H1 (cell line): ENCODE measurements around the gene FGB. TPM values are rescaled to one million over a fixed set of nuclear protein-coding genes. Genes with fewer than 3 reads are reported as not detected.

Experiments used
- CTCF ChIA-PET: fragments of 300-600 bp; sonication (Branson Sonifier 250); formaldehyde crosslinking; loops from one replicate; lab custom pipeline; 2021; ENCODE audit not compliant: partially characterized antibody; lab: Charles Lee
- POLR2A ChIA-PET: fragments of 300-600 bp; sonication (Branson Sonifier 250); formaldehyde crosslinking; loops from one replicate; lab custom pipeline; 2021; ENCODE audit warnings: inconsistent platforms; ENCODE audit not compliant: partially characterized antibody; lab: Charles Lee
- DNase-seq, 2 experiments: peaks; one replicate each; pipeline versions ENCODE4 v3.0.0 to v3.0.0-alpha.2; 2010 to 2022; ENCODE audit warnings: low spot score in 2 of 2, low read depth in 1 of 2, mixed read lengths in 1 of 2
- FAIRE-seq: peaks from 2 replicates; lab custom pipeline; 2011; peaks lifted over from hg19 to GRCh38; lab: Jason Lieb, UNC
- H2AFZ ChIP-seq: 2 replicates; pipeline ENCODE4 v1.8.1; 2012; ENCODE audit warnings: low read length, inconsistent platforms
- H2AK5ac ChIP-seq: 2 replicates; pipeline ENCODE4 v1.6.1; 2013; ENCODE audit warnings: low read depth, low read length
- H2BK120ac ChIP-seq: replicated peaks from 2 replicates; pipeline ENCODE3; 2013; ENCODE audit warnings: low read depth, low read length, inconsistent platforms
- H2BK12ac ChIP-seq: 2 replicates; pipeline ENCODE4 v1.6.1; 2013; ENCODE audit warnings: low read depth, low read length
- H2BK15ac ChIP-seq: 2 replicates; pipeline ENCODE4 v1.6.1; 2013; ENCODE audit warnings: low read length
- H2BK20ac ChIP-seq: 2 replicates; pipeline ENCODE4 v1.6.1; 2013; ENCODE audit warnings: low read length
- H2BK5ac ChIP-seq: 2 replicates; pipeline ENCODE4 v1.6.1; 2013; ENCODE audit warnings: low read depth, low read length
- H3K14ac ChIP-seq: 2 replicates; pipeline ENCODE4 v1.6.1; 2013; ENCODE audit warnings: inconsistent platforms; ENCODE audit not compliant: insufficient read length
- H3K18ac ChIP-seq: 2 replicates; pipeline ENCODE4 v1.6.1; 2013; ENCODE audit warnings: low read length; ENCODE audit errors: extremely low read depth
- H3K23ac ChIP-seq: 2 replicates; pipeline ENCODE4 v1.6.1; 2013; ENCODE audit warnings: inconsistent platforms; ENCODE audit not compliant: insufficient read length
- H3K23me2 ChIP-seq: 2 replicates; pipeline ENCODE4 v1.6.1; 2013; ENCODE audit warnings: low read depth, low read length
- H3K27ac ChIP-seq: 2 replicates; pipeline ENCODE4 v1.6.1; 2011; ENCODE audit warnings: low read depth, low read length, inconsistent platforms
- H3K27me3 ChIP-seq, 4 experiments: replicated peaks in 1 of 4; 1 replicate in 1 of 4; 2 replicates in 3 of 4; pipeline versions ENCODE4 v1.6.1 to v1.8.1; 2011 to 2013; ENCODE audit warnings: low read length in 3 of 4, mild to moderate bottlenecking in 3 of 4, inconsistent platforms in 2 of 4, mixed read lengths in 2 of 4, moderate library complexity in 1 of 4; ENCODE audit not compliant: control insufficient read depth in 3 of 4, insufficient read depth in 3 of 4; ENCODE audit errors: extremely low read depth in 1 of 4
- H3K36me3 ChIP-seq, 4 experiments: 2 replicates each; pipeline versions ENCODE4 v1.6.1 to v1.8.1; 2011 to 2013; ENCODE audit warnings: mild to moderate bottlenecking in 4 of 4, low read length in 3 of 4, moderate library complexity in 2 of 4, control low read depth in 1 of 4, inconsistent platforms in 1 of 4; ENCODE audit not compliant: insufficient read depth in 4 of 4, control insufficient read depth in 2 of 4
- H3K4ac ChIP-seq: replicated peaks from 2 replicates; pipeline ENCODE3; 2013; ENCODE audit warnings: low read length, low read depth, mixed read lengths, inconsistent platforms; ENCODE audit not compliant: insufficient read length
- H3K4me1 ChIP-seq, 4 experiments: replicated peaks in 1 of 4; 1 replicate in 1 of 4; 2 replicates in 3 of 4; pipeline versions ENCODE4 v1.6.1 to v1.8.1; 2011 to 2013; ENCODE audit warnings: low read length in 3 of 4, inconsistent platforms in 2 of 4, mixed read lengths in 1 of 4; ENCODE audit not compliant: insufficient read depth in 4 of 4, control insufficient read depth in 3 of 4
- H3K4me2 ChIP-seq, 2 experiments: 2 replicates each; pipeline versions ENCODE4 v1.6.1 to v1.8.1; 2011 to 2013; ENCODE audit warnings: low read depth in 2 of 2, low read length in 2 of 2, control low read depth in 1 of 2, inconsistent platforms in 1 of 2, mild to moderate bottlenecking in 1 of 2; ENCODE audit not compliant: insufficient read depth in 1 of 2
- H3K4me3 ChIP-seq, 4 experiments: fragments of 200-600, 300-600 bp in 1 of 4; sonication (generic), shearing (Covaris generic), sonication (Bioruptor Twin) in 1 of 4; 2 replicates each; pipeline versions ENCODE4 v1.5.1 to v1.8.1; 2011 to 2016; ENCODE audit warnings: low read length in 4 of 4, low read depth in 3 of 4, control low read depth in 2 of 4, inconsistent platforms in 2 of 4, mild to moderate bottlenecking in 2 of 4, mixed read lengths in 1 of 4, moderate library complexity in 1 of 4; ENCODE audit not compliant: insufficient read depth in 2 of 4; ENCODE audit errors: extremely low read depth in 1 of 4
- H3K56ac ChIP-seq: replicated peaks from 2 replicates; pipeline ENCODE3; 2013; ENCODE audit warnings: low read depth, mild to moderate bottlenecking, mixed read lengths, low read length, inconsistent platforms; ENCODE audit not compliant: insufficient read length
- H3K79me1 ChIP-seq: 2 replicates; pipeline ENCODE4 v1.6.1; 2013; ENCODE audit warnings: low read depth, low read length, control low read depth
- H3K79me2 ChIP-seq, 2 experiments: 2 replicates each; pipeline versions ENCODE4 v1.6.1 to v1.8.1; 2012 to 2013; ENCODE audit warnings: low read length in 2 of 2, mild to moderate bottlenecking in 2 of 2, inconsistent platforms in 1 of 2; ENCODE audit not compliant: insufficient read depth in 2 of 2, control insufficient read depth in 1 of 2
- H3K9ac ChIP-seq, 4 experiments: replicated peaks in 1 of 4; 1 replicate in 1 of 4; 2 replicates in 3 of 4; pipeline versions ENCODE4 v1.6.1 to v1.8.1; 2011 to 2013; ENCODE audit warnings: low read depth in 3 of 4, low read length in 3 of 4, control low read depth in 2 of 4, mild to moderate bottlenecking in 2 of 4, moderate library complexity in 2 of 4, inconsistent platforms in 1 of 4; ENCODE audit errors: extremely low read depth in 1 of 4
- H3K9me3 ChIP-seq, 2 experiments: 2 replicates each; pipeline versions ENCODE4 v1.6.1 to v1.8.1; 2012 to 2013; ENCODE audit warnings: mild to moderate bottlenecking in 2 of 2, moderate library complexity in 2 of 2, control low read depth in 1 of 2, inconsistent platforms in 1 of 2, low read depth in 1 of 2, low read length in 1 of 2, mixed read lengths in 1 of 2; ENCODE audit not compliant: insufficient read depth in 2 of 2
- H4K20me1 ChIP-seq, 2 experiments: replicated peaks in 1 of 2; 2 replicates each; pipeline versions ENCODE3 to v1.8.1; 2011 to 2013; ENCODE audit warnings: inconsistent platforms in 2 of 2, low read length in 2 of 2, mild to moderate bottlenecking in 1 of 2; ENCODE audit not compliant: insufficient read depth in 2 of 2, control insufficient read depth in 1 of 2
- H4K5ac ChIP-seq: 2 replicates; pipeline ENCODE4 v1.6.1; 2013; ENCODE audit warnings: low read length, low read depth, mixed read lengths, inconsistent platforms; ENCODE audit not compliant: insufficient read length
- H4K8ac ChIP-seq: 2 replicates; pipeline ENCODE4 v1.8.0; 2013; ENCODE audit warnings: mild to moderate bottlenecking, moderate library complexity, low read length, inconsistent platforms; ENCODE audit not compliant: insufficient read depth; ENCODE audit errors: extremely low read depth
- H4K91ac ChIP-seq: replicated peaks from 2 replicates; pipeline ENCODE3; 2013; ENCODE audit warnings: low read length, mixed read lengths, inconsistent platforms; ENCODE audit not compliant: insufficient read length
- ATF2 ChIP-seq: IDR thresholded peaks from 2 replicates; pipeline ENCODE4 v1.6.1; 2012; ENCODE audit warnings: low read length, inconsistent platforms
- CREB1 ChIP-seq: IDR thresholded peaks from 2 replicates; pipeline ENCODE4 v1.6.1; 2012; ENCODE audit warnings: inconsistent platforms
- SIN3A ChIP-seq, 2 experiments: IDR thresholded peaks in 1 of 2; conservative IDR thresholded peaks in 1 of 2; 2 replicates each; pipeline ENCODE4 v1.6.1; 2011 to 2012; ENCODE audit warnings: low read length in 2 of 2, improper control_type of control experiment in 1 of 2, low read depth in 1 of 2, mild to moderate bottlenecking in 1 of 2
- SP2 ChIP-seq: IDR thresholded peaks from 2 replicates; pipeline ENCODE4 v1.6.1; 2012; ENCODE audit warnings: mild to moderate bottlenecking, low read length, inconsistent platforms
- YY1 ChIP-seq: IDR thresholded peaks from 2 replicates; pipeline ENCODE4 v1.6.1; 2011; ENCODE audit warnings: low read depth, mild to moderate bottlenecking, low read length
- WGBS, 2 experiments: shearing (Covaris generic) in 1 of 2; methylation state at CpG; one replicate each; pipeline versions ENCODE4 v1.1.6 to v1.1.7; 2013 to 2015; ENCODE audit warnings: low lambda C conversion rate in 2 of 2, mixed read lengths in 2 of 2, inconsistent platforms in 1 of 2, low coverage in 1 of 2, missing lambda C conversion rate in 1 of 2; ENCODE audit not compliant: insufficient replicate concordance in 2 of 2, insufficient coverage in 1 of 2, insufficient read length in 1 of 2; ENCODE audit errors: extremely low coverage in 1 of 2, missing lambda C conversion rate in 1 of 2; 5-methylcytosine and 5-hydroxymethylcytosine counted together
- polyA plus RNA-seq, 7 experiments: library from polyadenylated mRNA; depleted of rRNA in 3 of 7; stranded (reverse) in 5 of 7; unstranded in 2 of 7; fragments of >200 nt in 5 of 7; fragments of 200-250 nt in 2 of 7; gene quantifications; 1 replicate in 5 of 7; 2 replicates in 1 of 7; 4 replicates in 1 of 7; pipeline versions ENCODE4 v1.2.1 to v1.2.3, GENCODE V29; 2011 to 2013; ENCODE audit warnings: missing spikeins in 2 of 7, mixed read lengths in 2 of 7
- total RNA-seq: library from RNA; stranded (reverse); fragmentation: NEBNext Ultra II Directional; extraction: Animal tissue kit (Norgen Biotek cat#: 25700); gene quantifications from 2 replicates; pipeline ENCODE4 v1.2.1, GENCODE V29; 2021
- TF ChIP-seq, protein P1 (sequence below), 3 experiments: IDR thresholded peaks; 1 replicate in 2 of 3; 2 replicates in 1 of 3; pipeline versions ENCODE4 v1.5.1 to v1.6.1; 2011; ENCODE audit warnings: low read length in 3 of 3, mild to moderate bottlenecking in 3 of 3, inconsistent platforms in 2 of 3, low read depth in 1 of 3, moderate library complexity in 1 of 3; ENCODE audit not compliant: insufficient read depth in 1 of 3; ENCODE audit errors: control extremely low read depth in 1 of 3

Gene FGB
- total and polyA plus RNA-seq, 2 of the 8 experiments (the other 6 are each of a cell fraction or from before 2014, with no cell fraction given) = not detected

DNA sequence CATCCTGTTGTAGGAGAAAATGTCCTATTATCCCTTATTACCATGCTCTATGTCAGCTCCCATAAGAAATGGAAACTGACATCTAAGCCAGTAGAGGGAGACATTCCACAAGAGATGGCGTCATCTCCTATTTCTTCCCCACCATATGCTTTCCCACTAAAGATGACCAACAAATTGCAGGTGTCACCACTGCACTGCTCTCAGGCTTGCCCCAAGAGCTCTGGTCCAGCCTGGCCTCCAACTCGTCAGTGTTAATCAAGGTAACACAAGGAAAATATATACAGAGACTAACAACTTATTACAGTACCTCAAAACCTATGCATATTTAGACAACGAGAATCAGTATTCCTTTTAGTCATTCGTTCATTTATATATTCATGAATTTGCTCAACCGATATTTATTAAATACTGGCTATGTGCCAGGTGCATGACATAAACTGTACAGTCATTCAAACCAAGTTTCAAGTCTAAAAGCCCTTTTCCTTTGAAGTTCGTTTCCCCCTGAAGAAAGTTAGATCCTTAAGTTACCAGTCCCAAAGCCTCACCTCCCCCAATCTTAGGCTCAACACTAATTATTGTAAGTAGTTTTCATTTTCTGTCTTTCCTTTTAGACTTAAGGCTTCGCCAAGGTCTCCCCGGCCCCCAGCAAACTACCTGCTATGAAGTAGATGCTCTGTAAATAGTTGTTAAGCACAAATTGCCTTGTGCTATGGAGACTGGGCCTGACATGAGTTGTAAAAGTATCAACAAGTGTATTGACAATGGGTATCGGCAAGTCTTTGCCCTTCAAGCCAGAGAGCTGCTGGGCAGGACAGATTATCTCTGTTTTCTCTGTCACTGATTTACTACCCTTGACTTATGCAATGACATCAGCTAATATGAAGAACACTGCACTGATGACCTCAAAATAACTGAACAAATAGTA is 3.1 kb upstream of the FGB start:
- H3K27me3 ChIP-seq = no peaks in the 10 kb centered on the region
- H3K36me3 ChIP-seq = no peaks in the 10 kb centered on the region
- no peak overlapping the region for H3K18ac ChIP-seq
- POLR2A ChIA-PET = interaction anchor here (0.8 to 1.0 kb wide), 5 partner anchors 11 to 184 kb away, joined by 3 to 4 read pairs (median 3); partner anchors contain the start of gene LRAT
- no peak overlapping the region for H2AK5ac ChIP-seq
- no peaks in the 10 kb centered on the region for H4K20me1 ChIP-seq
- H2AFZ ChIP-seq = peak overlapping the region; percentile 20; the same call in 1 of the 2 replicates
- H4K91ac ChIP-seq = no peak overlapping the region
- CTCF ChIA-PET = interaction anchor here (0.7 to 6.1 kb wide), 52 partner anchors 9 to 1774 kb away, joined by 3 to 283 read pairs (median 5); partner anchors contain the start of genes FGG and PLRG1
- no peak overlapping the region for H3K56ac ChIP-seq
- no peak overlapping the region for H2BK120ac ChIP-seq
- DNase-seq = peak in 1 of 2 experiments; percentile 9
- H3K4ac ChIP-seq = no peak overlapping the region
- H3K9me3 ChIP-seq = no peaks in the 10 kb centered on the region
- no peaks in the 10 kb centered on the region for H3K79me2 ChIP-seq
- no peak overlapping the region for H3K27ac ChIP-seq
- H2BK12ac ChIP-seq = no peak overlapping the region
- H3K14ac ChIP-seq = no peak overlapping the region
- no peak overlapping the region for H2BK20ac ChIP-seq
- no peak overlapping the region for H3K9ac ChIP-seq
- H4K5ac ChIP-seq = no peak overlapping the region
- peak; percentile 95 for FAIRE-seq
- no peak overlapping the region for H4K8ac ChIP-seq
- H3K4me2 ChIP-seq = no peak overlapping the region
- H3K23me2 ChIP-seq = no peaks in the 10 kb centered on the region
- no peak overlapping the region for H3K4me3 ChIP-seq
- 78% methylated on average over 9 of the region's 9 CpGs; no CpG with 5 or more reads in 1 of the 2 experiments for WGBS, 2 experiments
- no peak overlapping the region for H2BK15ac ChIP-seq
- H3K4me1 ChIP-seq = no peaks in the 10 kb centered on the region
- H3K79me1 ChIP-seq = no peaks in the 10 kb centered on the region
- no peak overlapping the region for H3K23ac ChIP-seq
- H2BK5ac ChIP-seq = no peak overlapping the region
- TF ChIP-seq SIN3A (conservative IDR thresholded peaks at IDR 0.05 in 1 of 2, IDR thresholded peaks at IDR 0.05 in 1 of 2; ENCODE audit: low read depth in 1 of 2, low read length in 2 of 2) (no peak), ATF2 (peak; percentile 68; the same call in 1 of the 2 replicates), CREB1 (peak; percentile 56), YY1 (peak; percentile 50; the same call in 1 of the 2 replicates), SP2 (no peak)
- TF ChIP-seq, protein P1, sequence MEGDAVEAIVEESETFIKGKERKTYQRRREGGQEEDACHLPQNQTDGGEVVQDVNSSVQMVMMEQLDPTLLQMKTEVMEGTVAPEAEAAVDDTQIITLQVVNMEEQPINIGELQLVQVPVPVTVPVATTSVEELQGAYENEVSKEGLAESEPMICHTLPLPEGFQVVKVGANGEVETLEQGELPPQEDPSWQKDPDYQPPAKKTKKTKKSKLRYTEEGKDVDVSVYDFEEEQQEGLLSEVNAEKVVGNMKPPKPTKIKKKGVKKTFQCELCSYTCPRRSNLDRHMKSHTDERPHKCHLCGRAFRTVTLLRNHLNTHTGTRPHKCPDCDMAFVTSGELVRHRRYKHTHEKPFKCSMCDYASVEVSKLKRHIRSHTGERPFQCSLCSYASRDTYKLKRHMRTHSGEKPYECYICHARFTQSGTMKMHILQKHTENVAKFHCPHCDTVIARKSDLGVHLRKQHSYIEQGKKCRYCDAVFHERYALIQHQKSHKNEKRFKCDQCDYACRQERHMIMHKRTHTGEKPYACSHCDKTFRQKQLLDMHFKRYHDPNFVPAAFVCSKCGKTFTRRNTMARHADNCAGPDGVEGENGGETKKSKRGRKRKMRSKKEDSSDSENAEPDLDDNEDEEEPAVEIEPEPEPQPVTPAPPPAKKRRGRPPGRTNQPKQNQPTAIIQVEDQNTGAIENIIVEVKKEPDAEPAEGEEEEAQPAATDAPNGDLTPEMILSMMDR (IDR thresholded peaks at IDR 0.05; ENCODE audit: control extremely low read depth in 1 of 3, insufficient read depth in 1 of 3, low read depth in 1 of 3, low read length in 3 of 3) = peak in 2 of 3 experiments; percentile 82 to 85; a peak in 3 of 4 replicates
